Colonic mucosa (tissue), 4 donors: ENCODE data around the gene BMP5. TPM values are rescaled to one million over a fixed set of nuclear protein-coding genes. Genes with fewer than 3 reads are reported as not detected.

ENCODE experiments used
- DNase-seq: peaks from one replicate; pipeline ENCODE4 v3.0.0-alpha.2; 2020
- H3K27ac ChIP-seq: fragments of 200-600 bp; one replicate; pipeline ENCODE4 v1.8.0; 2021
- H3K27me3 ChIP-seq: fragments of 200-600 bp; one replicate; pipeline ENCODE4 v1.8.0; 2021
- H3K36me3 ChIP-seq: fragments of 200-600 bp; one replicate; pipeline ENCODE4 v1.8.0; 2021
- H3K4me1 ChIP-seq: fragments of 200-600 bp; one replicate; pipeline ENCODE4 v1.8.0; 2021; ENCODE audit warnings: mild to moderate bottlenecking
- H3K4me3 ChIP-seq: fragments of 200-600 bp; one replicate; pipeline ENCODE4 v1.8.0; 2021
- H3K9ac ChIP-seq, 2 donors: one replicate each; pipeline ENCODE4 v1.7.0; 2013; ENCODE audit warnings: control low read depth in 2 of 2, low read depth in 2 of 2, low read length in 2 of 2
- H3K9me3 ChIP-seq: fragments of 200-600 bp; one replicate; pipeline ENCODE4 v1.8.0; 2021
- CTCF ChIP-seq: fragments of 200-600 bp; IDR thresholded peaks from one replicate; pipeline ENCODE4 v1.8.0; 2022; ENCODE audit warnings: antibody characterized with exemption, mild to moderate bottlenecking
- intact Hi-C: fragments of 100-400 bp; cut with DNase I; formaldehyde crosslinking; loops from one replicate; pipeline ENCODE4 v1.14.1; 2022
- total RNA-seq, 2 donors: library from RNA; stranded (reverse); fragmentation: NEBNext Ultra II Directional in 1 of 2; extraction: Animal tissue kit (Norgen Biotek cat#: 25700) in 1 of 2; gene quantifications; one replicate each; pipeline ENCODE4 v1.2.1, GENCODE V29; 2021
- donor health status: healthy.
- donor health status: DM: no; HTN: no; CAD: no.
- donor health status: DM: no; HTN: no; CAD: no.

BMP5 gene
- total RNA-seq, 2 donors from 2014 or later, result 2.4 to 3.2 TPM

GRCh38 chr6:55714831-55715230, 160.6 kb downstream of the BMP5 start:
- Histone ChIP-seq H3K9me3 (no peaks in the 10 kb centered on the region), H3K4me1 (no peaks in the 10 kb centered on the region), H3K27me3 (no peaks in the 10 kb centered on the region), H3K27ac (no peak overlapping the region), H3K4me3 (no peak overlapping the region), H3K36me3 (no peaks in the 10 kb centered on the region), H3K9ac (no peak overlapping the region)
- DNase-seq, result no peak
- intact Hi-C loops, result no loop called here
- TF ChIP-seq CTCF, result no peak

GRCh38 chr6:55713436-55713835, 162.0 kb downstream of the BMP5 start:
- no peak for TF ChIP-seq CTCF
- no peak for DNase-seq
- H3K9ac ChIP-seq, result no peak overlapping the region
- no peak overlapping the region for H3K27ac ChIP-seq
- H3K36me3 ChIP-seq, result no peaks in the 10 kb centered on the region
- no peak overlapping the region for H3K4me3 ChIP-seq
- H3K9me3 ChIP-seq, result no peaks in the 10 kb centered on the region
- intact Hi-C loops, result no loop called here
- H3K27me3 ChIP-seq, result no peaks in the 10 kb centered on the region
- H3K4me1 ChIP-seq, result no peaks in the 10 kb centered on the region

- TF ChIP-seq CTCF, result no peak
- H3K36me3 ChIP-seq, result no peaks in the 10 kb centered on the region
- no peak overlapping the region for H3K4me3 ChIP-seq
- no peaks in the 10 kb centered on the region for H3K4me1 ChIP-seq
- intact Hi-C loops, result no loop called here
- H3K27ac ChIP-seq, result no peak overlapping the region
- no peak for DNase-seq
- no peak overlapping the region for H3K9ac ChIP-seq
- H3K9me3 ChIP-seq, result no peaks in the 10 kb centered on the region
- no peaks in the 10 kb centered on the region for H3K27me3 ChIP-seq
These were observed 166.7 kb downstream of the BMP5 start for GRCh38 chr6:55708711-55709110.

GRCh38 chr6:55705451-55706440, 169.6 kb downstream of the BMP5 start:
- no peak overlapping the region for H3K9ac ChIP-seq
- DNase-seq, result no peak
- H3K9me3 ChIP-seq, result no peaks in the 10 kb centered on the region
- no peak overlapping the region for H3K27ac ChIP-seq
- H3K4me1 ChIP-seq, result no peaks in the 10 kb centered on the region
- H3K27me3 ChIP-seq, result no peaks in the 10 kb centered on the region
- TF ChIP-seq CTCF, result no peak
- H3K36me3 ChIP-seq, result no peaks in the 10 kb centered on the region
- intact Hi-C loops, result no loop called here
- no peak overlapping the region for H3K4me3 ChIP-seq

DNA sequence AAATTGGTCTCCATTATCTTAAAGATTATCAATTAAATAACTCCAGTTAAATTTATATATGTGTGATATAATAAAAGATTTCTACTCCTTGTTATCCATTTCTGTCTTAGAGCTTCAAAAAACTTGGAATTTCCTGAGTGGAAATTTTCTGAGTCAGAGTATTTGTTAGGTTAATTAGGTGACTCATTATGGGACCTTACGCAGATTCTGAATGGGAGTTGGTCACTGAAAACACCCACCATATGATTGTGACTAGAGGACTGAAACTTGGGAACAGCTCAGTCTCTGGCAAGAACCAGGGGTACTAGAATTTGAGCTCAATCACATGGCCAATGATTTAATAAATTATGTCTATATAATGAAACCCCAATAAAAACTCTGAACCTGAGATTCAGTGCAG, 171.0 kb downstream of the BMP5 start:
- intact Hi-C loops, result no loop called here
- TF ChIP-seq CTCF, result no peak

More for the DNA sequence above, 171.0 kb downstream of the BMP5 start:
- Histone ChIP-seq H3K36me3 (no peaks in the 10 kb centered on the region), H3K9me3 (no peaks in the 10 kb centered on the region), H3K27ac (no peak overlapping the region), H3K9ac (no peak overlapping the region), H3K27me3 (no peaks in the 10 kb centered on the region), H3K4me1 (no peaks in the 10 kb centered on the region), H3K4me3 (no peak overlapping the region)
- DNase-seq, result no peak
